GM18861 (cell line): ENCODE measurements around the gene TMC2.
"Not testable (repeated sequence)": the region's sequence is repeated elsewhere in the genome, so short reads cannot be mapped to it uniquely, and the experiment has no call there.

Source experiments
- ATAC-seq: cut with Tn5 transposase; IDR thresholded peaks from one replicate; pipeline ENCODE4 v1.9.1; 2021; ENCODE audit not compliant: unreplicated experiment

The TMC2 gene

GRCh38 chr20:2536560-2536986, at the start of gene TMC2:
TSS of gene TMC2 (plus strand) at chr20:2536573. CDS start at chr20:2536622, 49 bp downstream.
- no peak for ATAC-seq

GRCh38 chr20:2502808-2503384, 33.5 kb upstream of the TMC2 start:
- not testable (repeated sequence) for ATAC-seq

- not testable (repeated sequence) for ATAC-seq
Observed at GRCh38 chr20:2504803-2505202, 31.6 kb upstream of the TMC2 start.

- ATAC-seq = not testable (repeated sequence)
Observed at GRCh38 chr20:2506426-2506825, 29.9 kb upstream of the TMC2 start.

GRCh38 chr20:2507464-2507863, 28.9 kb upstream of the TMC2 start:
- no peak for ATAC-seq

- no peak for ATAC-seq
Observed at GRCh38 chr20:2507875-2508630, 28.3 kb upstream of the TMC2 start.

GRCh38 chr20:2508631-2509467, 27.5 kb upstream of the TMC2 start, which contains the start of gene ZNF343:
TSS of gene ZNF343 (minus strand) at chr20:2508915. CDS start at chr20:2493895, 15,020 bp downstream.
- peak; percentile 89 for ATAC-seq

- no peak for ATAC-seq
Observed at GRCh38 chr20:2509468-2509781, 26.9 kb upstream of the TMC2 start.

- ATAC-seq = no peak
Observed at GRCh38 chr20:2509794-2510193, 26.6 kb upstream of the TMC2 start.

- no peak for ATAC-seq
Observed at GRCh38 chr20:2515203-2515602, 21.2 kb upstream of the TMC2 start.

GRCh38 chr20:2516399-2516798, 20.0 kb upstream of the TMC2 start:
- no peak for ATAC-seq

GRCh38 chr20:2518096-2518495, 18.3 kb upstream of the TMC2 start:
- ATAC-seq = no peak

- ATAC-seq = no peak
Observed at GRCh38 chr20:2518558-2518957, 17.8 kb upstream of the TMC2 start.

GRCh38 chr20:2519115-2519809, 17.1 kb upstream of the TMC2 start:
- no peak for ATAC-seq

- no peak for ATAC-seq
Observed at GRCh38 chr20:2520617-2521016, 15.8 kb upstream of the TMC2 start.

GRCh38 chr20:2521369-2522305, 14.7 kb upstream of the TMC2 start:
- peak; percentile 36 for ATAC-seq

GRCh38 chr20:2522826-2523429, 13.4 kb upstream of the TMC2 start:
- ATAC-seq = not testable (repeated sequence)

- no peak for ATAC-seq
Observed at GRCh38 chr20:2523919-2524708, 12.3 kb upstream of the TMC2 start.
